ENCODE results near the gene TPRG1L. TPM values are rescaled to one million over a fixed set of nuclear protein-coding genes. Genes with fewer than 3 reads are reported as not detected.

The TPRG1L gene
- total and polyA plus RNA-seq, 7 donors = 34.9 to 105 (median 49.2) TPM

- no peak overlapping the region for H3K27ac ChIP-seq
- no peak overlapping the region for H3K4me3 ChIP-seq
- peaks cover 0 to 19% (median 16%) of the 10 kb centered on the region in 3 donors for H3K27me3 ChIP-seq
- TF ChIP-seq CTCF (IDR thresholded peaks at IDR 0.05) = no peak
- TF ChIP-seq POLR2AphosphoS5 (IDR thresholded peaks at IDR 0.05) = no peak
- TF ChIP-seq EP300 (IDR thresholded peaks at IDR 0.05) = no peak
- intact Hi-C loops (cut with DNase I) = no loop called here
- WGBS, 2 donors = 80 to 86% methylated on average over 29 of the region's 29 CpGs
- H3K4me1 ChIP-seq = peaks cover 0 to 4% (median 2%) of the 10 kb centered on the region in 4 donors
- DNase-seq = no peak
- no peaks in the 10 kb centered on the region for H3K36me3 ChIP-seq
- H3K9me3 ChIP-seq = no peaks in the 10 kb centered on the region
Observed at GRCh38 chr1:3603571-3604467, 21.0 kb upstream of the TPRG1L start.

GRCh38 chr1:3604468-3604974 is 20.3 kb upstream of the TPRG1L start:
- intact Hi-C loops (cut with DNase I) = no loop called here

GRCh38 chr1:3604997-3605823 is 19.6 kb upstream of the TPRG1L start:
- H3K4me1 ChIP-seq = peaks cover 0 to 4% (median 2%) of the 10 kb centered on the region in 4 donors
- peaks cover 3 to 30% (median 26%) of the 10 kb centered on the region in 3 donors for H3K27me3 ChIP-seq
- no peaks in the 10 kb centered on the region for H3K9me3 ChIP-seq
- H3K4me3 ChIP-seq = no peak overlapping the region
- H3K27ac ChIP-seq = no peak overlapping the region
- intact Hi-C loops (cut with DNase I) = no loop called here
- H3K36me3 ChIP-seq = no peaks in the 10 kb centered on the region
- DNase-seq = no peak
- WGBS, 2 donors = 80 to 88% methylated on average over 7 of the region's 7 CpGs
- TF ChIP-seq CTCF (IDR thresholded peaks at IDR 0.05) (no peak), POLR2AphosphoS5 (IDR thresholded peaks at IDR 0.05) (no peak), POLR2A (IDR thresholded peaks at IDR 0.05) (no peak), EP300 (IDR thresholded peaks at IDR 0.05) (no peak)

More at GRCh38 chr1:3604468-3604974, 20.3 kb upstream of the TPRG1L start:
- Histone ChIP-seq H3K9me3 (no peaks in the 10 kb centered on the region), H3K27me3 (peaks cover 0 to 23% (median 19%) of the 10 kb centered on the region in 3 donors), H3K27ac (no peak overlapping the region), H3K36me3 (no peaks in the 10 kb centered on the region), H3K4me1 (no peaks in the 10 kb centered on the region), H3K4me3 (no peak overlapping the region)
- TF ChIP-seq POLR2AphosphoS5 (IDR thresholded peaks at IDR 0.05) (no peak), POLR2A (IDR thresholded peaks at IDR 0.05) (no peak), CTCF (IDR thresholded peaks at IDR 0.05) (no peak), EP300 (IDR thresholded peaks at IDR 0.05) (no peak)
- DNase-seq = no peak
- 80 to 87% methylated on average over 8 of the region's 8 CpGs for WGBS, 2 donors

- Histone ChIP-seq H3K27ac (no peak overlapping the region), H3K36me3 (no peaks in the 10 kb centered on the region), H3K27me3 (peaks cover 17 to 47% (median 44%) of the 10 kb centered on the region in 3 donors), H3K4me1 (peaks cover 0 to 22% (median 20%) of the 10 kb centered on the region in 4 donors), H3K9me3 (no peaks in the 10 kb centered on the region), H3K4me3 (no peak overlapping the region)
- no peak for TF ChIP-seq POLR2AphosphoS5 (IDR thresholded peaks at IDR 0.05)
- TF ChIP-seq POLR2A (IDR thresholded peaks at IDR 0.05) = no peak
- TF ChIP-seq EP300 (IDR thresholded peaks at IDR 0.05) = no peak
- no peak for TF ChIP-seq CTCF (IDR thresholded peaks at IDR 0.05)
- no peak for DNase-seq
- WGBS, 2 donors = 82 to 89% methylated on average over 23 of the region's 23 CpGs
- intact Hi-C loops (cut with DNase I) = no loop called here
Observed at GRCh38 chr1:3606779-3607702, 17.8 kb upstream of the TPRG1L start.

All from sigmoid colon (tissue), 7 donors.